Colon (tissue), 2 donors: ENCODE results near the gene LACC1.

Source experiments
- FAIRE-seq: peaks from 2 replicates; lab custom pipeline; 2012; peaks lifted over from hg19 to GRCh38; lab: Jason Lieb, UNC
- donor health status: control.
- donor health status: control.

The LACC1 gene

GRCh38 chr13:43879755-43880181, at the start of gene LACC1:
LACC1 (plus strand) TSS chr13:43879904; CDS start chr13:43880986, 1,082 bp downstream.
- FAIRE-seq: no peak

GRCh38 chr13:43830497-43830881, 49.2 kb upstream of the LACC1 start:
- FAIRE-seq: no peak

GRCh38 chr13:43831088-43831487, 48.6 kb upstream of the LACC1 start:
- FAIRE-seq: no peak

GRCh38 chr13:43835701-43836100, 44.0 kb upstream of the LACC1 start:
- FAIRE-seq: no peak

GRCh38 chr13:43838909-43839308, 40.8 kb upstream of the LACC1 start:
- FAIRE-seq: no peak

GRCh38 chr13:43846496-43847158, 33.1 kb upstream of the LACC1 start:
- FAIRE-seq: no peak

GRCh38 chr13:43848001-43848649, 31.6 kb upstream of the LACC1 start:
- no peak for FAIRE-seq

- no peak for FAIRE-seq
These were observed 28.8 kb upstream of the LACC1 start for GRCh38 chr13:43850873-43851272.

GRCh38 chr13:43852923-43853404, 26.7 kb upstream of the LACC1 start:
- no peak for FAIRE-seq

GRCh38 chr13:43861863-43862262, 17.8 kb upstream of the LACC1 start:
- no peak for FAIRE-seq

GRCh38 chr13:43864921-43865320, 14.8 kb upstream of the LACC1 start:
- FAIRE-seq: no peak

- no peak for FAIRE-seq
These were observed 13.8 kb upstream of the LACC1 start for GRCh38 chr13:43865892-43866291.

GRCh38 chr13:43872181-43872580, 7.5 kb upstream of the LACC1 start:
- no peak for FAIRE-seq

- peak; percentile 98 for FAIRE-seq
These were observed 5.1 kb upstream of the LACC1 start for GRCh38 chr13:43874504-43875092.

GRCh38 chr13:43876366-43876765, 3.3 kb upstream of the LACC1 start:
- no peak for FAIRE-seq

- no peak for FAIRE-seq
These were observed 2.4 kb upstream of the LACC1 start for GRCh38 chr13:43877326-43877725.

- FAIRE-seq: peak; percentile 31
These were observed 1.9 kb upstream of the LACC1 start for GRCh38 chr13:43877766-43878165.

- FAIRE-seq: no peak
These were observed 581 bp upstream of the LACC1 start, which contains the start of gene CCDC122 for GRCh38 chr13:43878892-43879754. CCDC122 (minus strand) TSS chr13:43879740; CDS start chr13:43869376, 10,364 bp downstream.

- FAIRE-seq: no peak
These were observed 631 bp downstream of the LACC1 start for GRCh38 chr13:43880214-43880855.

GRCh38 chr13:43880926-43881325, 1.2 kb downstream of the LACC1 start:
- FAIRE-seq: no peak

- no peak for FAIRE-seq
These were observed 1.9 kb downstream of the LACC1 start for GRCh38 chr13:43881580-43881979.

GRCh38 chr13:43883631-43884030, 3.9 kb downstream of the LACC1 start:
- FAIRE-seq: peak; percentile 74
